ENCODE results near the gene FHOD3. TPM values are rescaled to one million over a fixed set of nuclear protein-coding genes. Genes with fewer than 3 reads are reported as not detected.

The FHOD3 gene
- total RNA-seq, 1 experiment from 2014 or later: 18.1 TPM

DNA sequence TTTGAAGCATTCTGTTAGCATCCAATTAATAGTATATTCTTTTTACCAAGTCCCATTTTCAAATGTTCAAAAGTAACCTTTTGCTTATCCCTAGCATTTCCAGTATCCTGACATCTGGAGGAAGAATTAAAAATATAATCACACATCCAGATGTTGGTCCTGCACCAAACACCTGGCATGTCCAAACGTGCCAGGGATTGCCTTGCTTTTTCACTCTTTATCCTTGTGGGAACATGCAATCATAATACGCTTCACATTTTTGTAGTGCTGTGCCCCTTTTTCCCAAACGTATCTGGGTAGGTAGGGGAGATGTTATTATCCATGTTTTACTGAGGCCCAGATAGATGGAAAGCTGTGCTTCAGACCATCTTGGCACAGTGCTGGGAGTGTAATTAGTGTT, 398.3 kb downstream of the FHOD3 start:
- Histone ChIP-seq H3K27me3 (ENCODE audit: low read length) (no peaks in the 10 kb centered on the region), H3K9ac (ENCODE audit: low read length) (no peak overlapping the region), H3K36me3 (ENCODE audit: low read depth, low read length) (no peaks in the 10 kb centered on the region), H2AFZ (ENCODE audit: low read length) (no peak overlapping the region), H3K79me2 (ENCODE audit: low read length) (no peaks in the 10 kb centered on the region), H3K4me3 (ENCODE audit: low read length) (no peak overlapping the region), H3K9me3 (ENCODE audit: low read length) (no peaks in the 10 kb centered on the region), H3K27ac (ENCODE audit: low read length) (no peak overlapping the region), H3K9me2 (replicated peaks; ENCODE audit: low read length) (no peaks in the 10 kb centered on the region), H3K4me1 (ENCODE audit: insufficient read depth, low read length) (peaks cover 16% of the 10 kb centered on the region), H3F3A (ENCODE audit: low read length, unreplicated experiment) (no peaks in the 10 kb centered on the region), H4K20me1 (ENCODE audit: low read length) (no peaks in the 10 kb centered on the region), H3K4me2 (ENCODE audit: low read length) (no peak overlapping the region)
- no TSS peak for BruUV-seq (replicated peaks)
- ChIA-PET POLR2A (ENCODE audit: unreplicated experiment) (no interaction called here), CTCF (no interaction called here)
- TF ChIP-seq EZH2 (IDR thresholded peaks at IDR 0.05; ENCODE audit: low read length, unreplicated experiment): no peak
- ATAC-seq (no peak), DNase-seq (no peak)
- intact Hi-C loops (cut with micrococcal nuclease): no loop called here

DNA sequence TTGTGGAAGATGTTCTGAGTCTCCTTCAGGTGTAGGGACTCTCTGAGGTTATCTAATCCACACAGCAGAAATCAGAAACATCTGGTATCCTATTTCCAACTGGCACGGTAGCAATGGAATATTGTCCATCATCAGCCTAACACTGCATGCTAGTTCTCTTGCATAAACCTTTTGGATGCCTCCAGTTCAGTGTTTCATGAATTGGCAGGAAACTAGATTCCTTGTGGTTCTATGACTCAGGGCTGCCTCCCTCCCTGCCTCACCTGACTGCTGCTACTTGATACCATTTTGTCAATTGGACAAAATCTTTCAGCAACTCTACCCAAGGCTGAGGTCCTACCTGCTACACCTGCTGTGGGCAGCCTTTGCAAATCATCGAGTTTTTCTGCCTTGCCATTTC, 400.4 kb downstream of the FHOD3 start:
- no peaks in the 10 kb centered on the region for H3K79me2 ChIP-seq (ENCODE audit: low read length)
- ChIA-PET POLR2A (ENCODE audit: unreplicated experiment) (no interaction called here), CTCF (no interaction called here)
- peaks cover 16% of the 10 kb centered on the region for H3K4me1 ChIP-seq (ENCODE audit: insufficient read depth, low read length)
- H2AFZ ChIP-seq (ENCODE audit: low read length): no peak overlapping the region
- H4K20me1 ChIP-seq (ENCODE audit: low read length): no peaks in the 10 kb centered on the region
- TF ChIP-seq EZH2 (IDR thresholded peaks at IDR 0.05; ENCODE audit: low read length, unreplicated experiment): no peak
- no peak for TF ChIP-seq EZH2phosphoT487 (IDR thresholded peaks at IDR 0.05; ENCODE audit: borderline replicate concordance, low read length)
- TF ChIP-seq, protein P1, sequence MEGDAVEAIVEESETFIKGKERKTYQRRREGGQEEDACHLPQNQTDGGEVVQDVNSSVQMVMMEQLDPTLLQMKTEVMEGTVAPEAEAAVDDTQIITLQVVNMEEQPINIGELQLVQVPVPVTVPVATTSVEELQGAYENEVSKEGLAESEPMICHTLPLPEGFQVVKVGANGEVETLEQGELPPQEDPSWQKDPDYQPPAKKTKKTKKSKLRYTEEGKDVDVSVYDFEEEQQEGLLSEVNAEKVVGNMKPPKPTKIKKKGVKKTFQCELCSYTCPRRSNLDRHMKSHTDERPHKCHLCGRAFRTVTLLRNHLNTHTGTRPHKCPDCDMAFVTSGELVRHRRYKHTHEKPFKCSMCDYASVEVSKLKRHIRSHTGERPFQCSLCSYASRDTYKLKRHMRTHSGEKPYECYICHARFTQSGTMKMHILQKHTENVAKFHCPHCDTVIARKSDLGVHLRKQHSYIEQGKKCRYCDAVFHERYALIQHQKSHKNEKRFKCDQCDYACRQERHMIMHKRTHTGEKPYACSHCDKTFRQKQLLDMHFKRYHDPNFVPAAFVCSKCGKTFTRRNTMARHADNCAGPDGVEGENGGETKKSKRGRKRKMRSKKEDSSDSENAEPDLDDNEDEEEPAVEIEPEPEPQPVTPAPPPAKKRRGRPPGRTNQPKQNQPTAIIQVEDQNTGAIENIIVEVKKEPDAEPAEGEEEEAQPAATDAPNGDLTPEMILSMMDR (conservative IDR thresholded peaks at IDR 0.05; ENCODE audit: low read depth, low read length): no peak
- peak overlapping the region; percentile 8; the same call in 1 of the 2 replicates for H3K4me2 ChIP-seq (ENCODE audit: low read length)
- no peak overlapping the region for H3K4me3 ChIP-seq (ENCODE audit: low read length)
- no peaks in the 10 kb centered on the region for H3K27me3 ChIP-seq (ENCODE audit: low read length)
- ATAC-seq: peak; percentile 84
- H3K27ac ChIP-seq (ENCODE audit: low read length): peak overlapping the region; percentile 64
- DNase-seq: peak; percentile 73
- intact Hi-C loops (cut with micrococcal nuclease): no loop called here
- H3K9me3 ChIP-seq (ENCODE audit: low read length): no peaks in the 10 kb centered on the region
- no peaks in the 10 kb centered on the region for H3K9me2 ChIP-seq (replicated peaks; ENCODE audit: low read length)
- no peaks in the 10 kb centered on the region for H3K36me3 ChIP-seq (ENCODE audit: low read depth, low read length)
- BruUV-seq (replicated peaks): no TSS peak
- H3K9ac ChIP-seq (ENCODE audit: low read length): no peak overlapping the region
- no peaks in the 10 kb centered on the region for H3F3A ChIP-seq (ENCODE audit: low read length, unreplicated experiment)

DNA sequence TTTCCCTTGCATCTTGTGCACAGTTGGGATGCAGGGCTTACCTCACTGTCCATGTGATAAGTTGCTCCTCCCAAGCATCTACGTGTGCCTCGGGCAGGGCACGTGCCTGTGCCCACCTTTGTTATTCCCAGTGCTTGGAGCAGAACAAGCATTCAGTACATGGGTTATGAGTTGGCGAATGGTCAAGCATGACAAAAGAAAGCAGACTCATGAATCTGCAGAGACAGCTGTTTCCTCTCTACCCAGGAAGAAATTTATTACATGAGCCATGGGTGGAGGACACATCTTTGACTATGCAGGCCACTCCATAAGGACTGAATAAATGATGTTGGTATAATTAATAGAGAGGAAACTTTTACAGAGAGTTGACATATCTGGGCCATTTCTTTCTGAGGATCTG, 403.4 kb downstream of the FHOD3 start:
- CTCF ChIA-PET: no interaction called here

More for the DNA sequence above, 403.4 kb downstream of the FHOD3 start:
- Histone ChIP-seq H3K9ac (ENCODE audit: low read length) (no peak overlapping the region), H3K9me2 (replicated peaks; ENCODE audit: low read length) (no peaks in the 10 kb centered on the region), H3K27me3 (ENCODE audit: low read length) (no peaks in the 10 kb centered on the region), H3K4me2 (ENCODE audit: low read length) (no peak overlapping the region), H3K27ac (ENCODE audit: low read length) (no peak overlapping the region), H3K4me1 (ENCODE audit: insufficient read depth, low read length) (peaks cover 16% of the 10 kb centered on the region), H2AFZ (ENCODE audit: low read length) (no peak overlapping the region), H3K9me3 (ENCODE audit: low read length) (no peaks in the 10 kb centered on the region), H3K36me3 (ENCODE audit: low read depth, low read length) (no peaks in the 10 kb centered on the region), H3K79me2 (ENCODE audit: low read length) (no peaks in the 10 kb centered on the region), H4K20me1 (ENCODE audit: low read length) (no peaks in the 10 kb centered on the region), H3F3A (ENCODE audit: low read length, unreplicated experiment) (no peaks in the 10 kb centered on the region), H3K4me3 (ENCODE audit: low read length) (no peak overlapping the region)
- DNase-seq (no peak), ATAC-seq (no peak)
- TF ChIP-seq, protein P1 (conservative IDR thresholded peaks at IDR 0.05; ENCODE audit: low read depth, low read length): no peak
- no peak for TF ChIP-seq EZH2phosphoT487 (IDR thresholded peaks at IDR 0.05; ENCODE audit: borderline replicate concordance, low read length)
- no peak for TF ChIP-seq EZH2 (IDR thresholded peaks at IDR 0.05; ENCODE audit: low read length, unreplicated experiment)
- POLR2A ChIA-PET (ENCODE audit: unreplicated experiment): no interaction called here
- BruUV-seq (replicated peaks): no TSS peak
- intact Hi-C loops (cut with micrococcal nuclease): no loop called here
